GM18909 (cell line): ENCODE data around the gene SKP1.

Experiments used
- ATAC-seq: cut with Tn5 transposase; IDR thresholded peaks from one replicate; pipeline ENCODE4 v1.9.1; 2021; ENCODE audit warnings: mild to moderate bottlenecking; ENCODE audit not compliant: unreplicated experiment, poor library complexity

SKP1 gene

DNA sequence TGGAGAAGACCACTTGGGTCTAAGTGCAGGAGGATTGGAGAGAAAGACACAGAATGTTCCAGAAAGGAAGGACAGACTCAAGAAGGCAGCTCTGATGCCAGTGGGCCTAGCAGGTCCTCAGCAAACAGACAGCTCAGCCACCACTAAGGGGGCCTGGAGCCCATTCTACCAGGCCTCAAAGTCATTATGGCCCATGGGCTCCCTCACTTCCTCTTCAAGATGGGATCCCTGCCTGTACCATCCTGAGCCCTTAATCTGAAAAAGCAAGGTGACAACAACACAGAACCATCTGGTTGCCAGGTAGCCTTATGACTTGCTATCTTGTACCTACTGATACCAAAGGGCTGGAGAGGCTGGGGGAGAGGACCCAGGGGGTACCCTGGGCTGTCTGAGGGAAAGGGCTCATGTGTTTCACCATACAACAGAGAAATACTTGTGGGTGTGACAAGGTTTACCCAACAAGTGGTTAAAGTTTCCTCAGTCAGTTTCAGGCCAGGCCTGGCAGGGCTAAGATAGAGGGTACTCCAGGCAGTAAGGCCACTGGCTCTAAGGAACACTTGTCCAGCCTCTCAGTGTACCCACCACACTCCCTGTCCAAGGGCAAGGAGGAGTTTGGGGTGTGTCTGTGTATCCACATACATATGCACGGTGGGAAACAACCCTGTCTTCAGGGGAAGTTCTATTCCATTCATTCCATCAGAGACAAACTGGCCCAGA is 31.6 kb downstream of the SKP1 start:
- no peak for ATAC-seq

DNA sequence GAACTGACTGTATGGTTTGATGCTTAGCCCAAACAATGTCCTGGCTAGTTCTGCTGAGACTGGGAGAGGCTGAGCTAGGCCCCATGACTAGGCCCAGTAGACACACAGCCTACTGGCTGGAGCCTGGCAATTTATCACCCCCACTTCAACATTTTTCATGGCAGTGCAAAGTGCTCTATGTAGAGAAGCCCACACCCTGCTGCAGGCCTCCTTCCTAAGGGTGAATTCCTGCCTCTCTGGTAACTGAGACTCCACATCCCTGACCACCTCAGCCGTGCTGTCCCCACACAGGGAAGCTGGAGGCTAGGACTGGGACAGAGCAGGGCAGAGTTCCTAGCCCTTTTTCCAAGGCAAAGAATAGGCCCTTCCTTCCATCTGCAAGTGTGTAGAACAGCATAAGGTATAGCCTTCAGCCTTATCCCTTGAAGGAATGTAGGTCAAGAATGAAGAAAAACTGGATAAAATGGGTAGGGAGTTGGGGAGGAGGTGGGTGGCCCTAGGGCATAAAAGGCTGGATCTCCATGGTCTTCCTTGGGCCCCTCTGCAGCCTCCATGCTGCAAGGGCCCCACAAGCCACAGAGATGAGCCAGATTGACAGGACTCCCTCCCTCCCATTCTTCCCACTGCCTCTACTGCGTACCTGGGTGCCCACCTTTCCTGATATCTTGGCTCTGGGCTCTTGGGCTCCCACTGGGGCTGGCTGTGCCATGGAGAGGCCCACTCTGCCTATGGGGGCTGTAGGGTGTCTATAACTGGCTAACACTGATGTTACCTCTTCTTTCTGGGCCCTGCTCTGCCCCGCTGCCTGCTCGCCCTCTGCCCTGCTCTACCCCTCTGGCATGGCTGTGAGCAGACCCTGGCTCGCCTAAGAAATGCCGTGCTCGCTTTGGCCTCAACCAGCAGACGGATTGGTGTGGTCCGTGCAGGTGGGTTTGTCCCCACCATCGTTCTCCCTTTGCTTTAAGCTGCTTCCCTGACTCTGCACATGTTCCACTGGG is 32.5 kb downstream of the SKP1 start:
- no peak for ATAC-seq

DNA sequence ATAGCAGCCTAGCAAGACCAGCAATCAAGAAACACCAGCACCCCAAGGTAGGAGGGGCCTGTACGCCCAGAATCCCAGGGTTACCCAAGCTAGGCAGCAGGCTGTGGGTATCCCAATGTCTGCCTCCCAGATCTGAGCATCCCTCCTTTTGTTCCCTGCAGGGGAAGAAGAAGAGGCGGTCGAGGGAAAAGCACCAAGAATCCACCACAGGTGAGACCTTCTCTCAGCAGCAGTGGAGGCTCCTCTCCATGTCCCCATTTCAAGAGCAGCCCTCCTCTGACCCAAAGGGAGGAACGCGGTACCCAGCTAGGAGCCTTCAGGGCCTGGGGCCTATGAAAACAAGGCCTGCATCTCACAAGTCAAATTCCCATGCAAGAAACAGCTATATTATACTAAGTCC is 33.3 kb downstream of the SKP1 start:
- ATAC-seq: no peak

DNA sequence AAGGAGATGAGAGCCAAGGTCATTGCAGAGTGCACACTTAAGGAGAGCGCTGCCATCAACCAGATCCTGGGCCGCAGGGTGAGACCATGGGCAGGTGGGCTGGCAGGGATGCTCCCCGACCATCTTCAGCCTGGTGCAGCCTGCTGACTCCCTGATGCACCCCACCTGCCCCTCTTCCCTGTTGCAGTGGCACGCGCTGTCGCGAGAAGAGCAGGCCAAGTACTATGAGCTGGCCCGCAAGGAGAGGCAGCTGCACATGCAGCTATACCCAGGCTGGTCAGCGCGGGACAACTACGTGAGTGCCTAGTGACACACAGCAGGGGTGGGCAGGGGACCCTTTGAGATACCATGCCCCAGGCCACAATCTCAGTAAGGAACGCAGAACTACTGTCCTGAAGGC is 33.9 kb downstream of the SKP1 start:
- no peak for ATAC-seq

DNA sequence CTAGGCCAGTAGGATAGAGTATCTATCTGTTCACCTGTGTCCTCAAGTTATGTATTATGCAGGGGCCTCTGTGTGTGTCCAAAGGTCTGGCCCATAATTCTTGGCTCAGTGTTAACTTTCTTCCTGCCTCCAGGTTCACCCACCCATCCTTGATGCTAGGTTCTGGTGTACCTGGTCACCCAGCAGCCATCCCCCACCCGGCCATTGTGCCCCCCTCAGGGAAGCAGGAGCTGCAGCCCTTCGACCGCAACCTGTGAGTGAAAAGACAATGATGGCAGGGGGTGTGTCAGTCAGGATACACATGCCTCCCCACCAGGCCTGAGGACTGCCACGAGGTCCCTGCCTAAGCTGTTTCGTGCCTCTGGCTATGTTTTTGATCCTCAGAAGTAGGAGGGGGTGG is 34.7 kb downstream of the SKP1 start:
- no peak for ATAC-seq

DNA sequence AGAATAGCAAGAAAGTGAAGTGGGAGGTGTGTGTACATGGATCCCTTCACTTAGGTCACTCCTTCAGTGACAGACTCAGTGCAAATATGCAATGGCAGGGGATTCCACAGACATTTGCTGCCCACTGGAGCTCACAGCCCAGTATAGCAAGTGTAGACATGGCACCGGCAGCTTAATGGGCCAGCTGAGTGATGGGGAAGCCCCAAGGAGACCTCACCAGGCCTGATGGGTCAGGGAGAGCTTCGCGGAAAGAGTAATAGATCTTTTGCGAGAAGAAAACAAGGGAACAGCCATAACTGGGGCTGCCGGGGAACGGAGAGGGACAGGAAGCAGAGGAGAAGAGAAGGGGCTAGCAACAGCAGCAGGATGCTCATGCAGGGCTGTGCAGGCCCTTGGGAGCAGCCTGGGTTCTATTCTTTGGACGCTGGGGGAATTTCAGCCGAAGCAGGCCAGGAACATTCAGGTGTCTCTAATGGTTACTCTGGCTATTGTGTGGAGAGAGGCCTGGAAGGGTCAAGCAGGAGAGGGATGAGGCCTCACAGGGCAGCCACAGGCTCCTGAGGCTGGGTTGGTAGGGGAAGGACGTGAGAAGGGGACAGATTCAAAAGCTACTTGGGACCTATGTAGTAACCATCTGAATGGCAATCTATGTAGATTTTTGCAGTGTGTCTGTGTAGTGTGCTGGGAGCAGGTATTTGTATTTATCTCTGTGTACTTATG is 35.3 kb downstream of the SKP1 start:
- ATAC-seq: no peak

DNA sequence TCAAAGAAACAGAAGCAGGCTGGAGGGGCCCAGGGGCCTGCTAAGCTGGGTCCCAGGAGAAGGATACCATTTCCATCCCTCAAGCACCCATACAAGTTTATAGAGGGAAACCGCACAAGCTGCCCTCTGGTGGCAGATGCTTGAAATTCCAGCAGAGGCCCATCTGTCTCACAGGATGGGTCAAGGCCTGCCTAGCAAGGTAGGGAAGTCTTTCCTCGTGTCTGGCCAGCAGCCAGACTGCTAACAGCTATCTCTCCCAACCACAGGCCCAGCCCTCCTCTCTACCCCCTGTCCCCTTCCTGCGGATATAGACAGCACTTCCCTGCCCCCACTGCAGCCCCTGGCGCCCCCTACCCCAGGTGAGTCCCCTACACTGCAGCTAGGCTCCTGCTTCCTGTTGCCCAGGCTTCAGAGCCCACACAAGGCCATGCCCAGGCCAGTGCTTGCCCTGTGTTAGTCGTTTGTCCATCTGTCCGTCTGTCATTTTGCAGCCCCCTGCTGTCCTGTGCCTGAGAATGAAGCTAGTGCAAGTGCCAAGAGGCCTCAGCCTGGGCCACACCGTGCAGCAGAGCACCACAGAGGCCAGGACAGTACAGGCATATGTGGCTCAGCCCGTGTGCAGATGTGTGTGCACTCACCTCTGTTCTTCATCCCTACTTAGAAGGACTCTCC is 36.1 kb downstream of the SKP1 start:
- ATAC-seq: peak; percentile 58

DNA sequence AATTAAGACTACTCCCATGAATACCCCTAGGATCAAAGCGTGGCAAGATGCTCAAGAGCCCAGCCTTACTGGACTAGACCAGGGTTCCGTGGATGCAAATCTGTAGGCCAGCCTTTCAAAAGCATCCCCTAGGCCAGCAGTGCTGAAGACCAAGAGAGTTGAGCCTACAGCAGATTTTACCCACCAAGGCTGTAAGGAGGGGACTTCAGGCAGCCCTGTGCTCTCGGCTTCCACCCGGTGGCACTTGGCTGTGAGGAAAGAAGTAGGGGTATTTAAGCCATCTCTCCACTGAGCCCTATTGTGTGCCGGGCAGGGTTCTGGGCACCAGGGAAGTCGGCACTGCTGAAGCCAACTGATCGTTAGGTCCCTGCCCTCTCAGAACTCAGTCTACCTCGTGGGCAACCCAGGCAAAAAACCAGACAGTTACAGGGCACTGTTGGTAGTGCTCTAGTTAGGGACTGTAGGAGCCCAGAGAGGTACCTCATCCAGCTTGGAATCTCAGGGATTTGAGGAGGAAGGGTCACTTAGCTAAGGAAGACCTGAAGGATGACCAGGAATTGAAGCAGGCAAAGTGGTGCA is 36.8 kb downstream of the SKP1 start:
- no peak for ATAC-seq

DNA sequence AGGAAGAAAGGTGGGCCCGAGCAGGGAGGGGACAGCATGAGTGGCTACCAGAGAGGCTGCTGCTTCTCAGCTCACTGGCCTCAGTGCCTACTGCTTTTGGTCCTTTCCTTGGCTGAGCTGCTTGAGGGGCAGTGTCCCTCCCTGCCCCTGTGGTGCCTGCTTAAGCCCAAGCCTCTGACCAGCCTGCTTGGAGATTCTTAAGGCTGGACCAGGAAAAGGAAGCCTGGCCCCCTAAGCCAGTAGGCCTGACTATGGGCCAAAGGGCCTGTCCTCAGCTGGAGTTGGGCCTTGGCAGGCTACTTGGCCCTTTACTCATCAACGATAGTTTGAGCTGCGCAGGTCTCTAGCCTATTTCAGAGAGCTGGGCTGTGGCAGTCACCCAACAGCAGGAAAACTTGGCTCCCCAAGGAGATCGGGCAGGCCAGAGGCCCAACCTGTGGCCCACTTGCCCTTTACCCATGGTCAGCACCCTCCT is 37.3 kb downstream of the SKP1 start:
- ATAC-seq: no peak

DNA sequence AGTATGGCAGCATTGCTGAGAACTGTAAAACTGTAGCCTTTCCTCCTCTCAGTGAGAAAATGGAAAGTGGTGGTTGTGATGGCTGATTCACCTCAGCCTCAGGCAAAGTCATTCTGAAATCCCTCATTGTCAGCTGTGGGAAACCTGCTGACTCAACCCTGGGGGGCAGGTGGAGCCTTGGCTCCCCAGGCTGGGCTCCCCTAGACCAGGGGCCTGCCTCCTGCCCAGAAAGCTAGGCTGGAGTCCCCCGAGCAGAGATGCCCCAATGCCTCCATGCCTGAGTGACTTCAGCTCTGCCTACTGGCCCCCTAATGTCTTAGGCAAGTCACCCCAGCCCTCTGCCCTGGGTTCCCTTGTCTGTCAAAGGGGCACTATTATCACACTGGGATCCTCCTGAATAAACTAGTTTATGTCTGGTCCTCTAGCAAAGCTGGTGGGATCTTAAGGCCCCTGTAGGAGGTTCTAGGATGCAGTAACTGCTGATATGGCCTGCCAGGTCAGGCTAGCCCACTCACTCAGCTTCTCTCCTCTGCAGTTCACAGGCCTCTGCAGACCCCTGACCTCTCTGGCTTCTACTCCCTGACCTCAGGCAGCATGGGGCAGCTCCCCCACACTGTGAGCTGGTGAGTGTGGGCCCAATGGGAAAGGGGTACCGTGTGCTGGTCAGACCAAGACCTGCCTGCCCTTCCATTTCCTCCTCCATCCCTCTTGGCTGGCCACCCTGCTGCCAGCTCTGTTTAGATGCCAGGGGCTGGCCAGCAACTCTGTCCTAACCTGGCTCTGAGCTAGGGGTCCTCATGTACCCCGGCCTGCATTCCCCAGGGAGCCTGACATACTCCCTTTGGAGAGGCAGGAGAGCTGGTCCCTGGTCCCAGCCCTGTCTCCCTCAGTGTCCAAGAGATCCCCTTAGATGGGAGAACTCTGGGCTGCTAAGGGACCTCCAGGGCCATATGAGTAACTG is 38.1 kb downstream of the SKP1 start:
- peak; percentile 74 for ATAC-seq

DNA sequence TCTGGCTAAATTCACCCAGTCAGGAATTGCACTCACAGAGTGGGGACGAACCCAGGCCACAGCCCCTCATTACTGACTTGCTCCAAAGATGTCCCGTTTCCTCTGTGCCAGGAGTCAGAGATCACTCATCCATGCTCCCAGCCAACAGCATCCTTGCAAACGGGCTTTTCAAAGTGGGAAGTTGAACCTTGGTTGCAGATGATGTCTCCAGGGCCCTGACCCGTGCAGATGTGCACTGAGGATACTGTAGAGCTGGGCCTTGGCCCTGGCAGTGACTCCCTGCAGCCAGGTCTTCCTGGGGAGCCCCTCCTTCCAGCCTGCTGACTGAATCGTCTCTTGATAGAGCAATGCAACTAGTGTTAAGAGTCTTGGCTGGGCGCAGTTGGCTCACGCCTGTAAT is 40.0 kb downstream of the SKP1 start:
- ATAC-seq: no peak

DNA sequence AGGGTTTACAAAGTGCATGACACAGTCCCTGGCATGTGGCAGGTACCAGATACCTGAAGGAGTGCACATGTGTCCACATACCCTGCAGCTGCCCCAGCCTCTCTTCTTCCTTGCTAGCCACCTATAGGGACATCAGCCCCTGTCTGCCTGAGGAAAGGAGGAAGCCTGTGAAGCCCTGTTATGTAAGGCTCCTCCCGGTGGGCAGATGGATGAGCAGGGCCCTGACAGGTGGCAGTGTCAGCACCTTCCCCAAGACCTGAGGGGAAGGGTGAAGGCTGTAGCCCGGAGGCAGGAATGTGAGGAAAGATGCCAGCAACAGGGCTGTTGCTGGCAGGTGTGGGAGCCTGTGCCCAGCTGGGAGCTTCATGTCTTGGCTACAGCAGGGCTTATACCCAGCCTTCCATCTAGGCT is 40.5 kb downstream of the SKP1 start:
- ATAC-seq: no peak

DNA sequence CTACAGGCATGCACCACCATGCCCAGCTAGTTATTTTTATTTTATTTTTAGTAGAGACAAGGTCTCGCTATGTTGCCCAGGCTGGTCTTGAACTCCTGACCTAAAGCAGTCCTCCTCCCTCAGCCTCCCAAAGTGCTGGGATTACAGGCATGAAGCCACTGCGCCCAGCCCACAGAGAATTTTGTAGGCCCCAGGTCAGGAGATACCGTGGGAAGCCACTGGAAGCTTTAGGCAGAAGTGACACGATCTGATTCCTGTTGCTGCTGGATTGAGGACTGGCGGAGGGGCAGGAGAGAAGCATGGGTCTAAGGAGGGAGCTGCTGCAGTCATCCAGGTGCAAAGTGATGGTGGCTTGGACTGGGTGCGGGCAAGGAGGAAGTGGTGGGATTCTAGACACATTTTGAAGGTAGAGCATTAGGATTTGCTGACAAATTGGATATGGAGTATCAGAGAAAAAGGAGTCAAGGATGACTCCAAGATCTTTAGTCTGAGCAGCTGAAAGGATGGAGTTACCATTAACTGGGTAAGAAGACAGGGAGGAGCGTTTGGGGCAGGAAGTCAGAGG is 41.6 kb downstream of the SKP1 start:
- ATAC-seq: no peak

DNA sequence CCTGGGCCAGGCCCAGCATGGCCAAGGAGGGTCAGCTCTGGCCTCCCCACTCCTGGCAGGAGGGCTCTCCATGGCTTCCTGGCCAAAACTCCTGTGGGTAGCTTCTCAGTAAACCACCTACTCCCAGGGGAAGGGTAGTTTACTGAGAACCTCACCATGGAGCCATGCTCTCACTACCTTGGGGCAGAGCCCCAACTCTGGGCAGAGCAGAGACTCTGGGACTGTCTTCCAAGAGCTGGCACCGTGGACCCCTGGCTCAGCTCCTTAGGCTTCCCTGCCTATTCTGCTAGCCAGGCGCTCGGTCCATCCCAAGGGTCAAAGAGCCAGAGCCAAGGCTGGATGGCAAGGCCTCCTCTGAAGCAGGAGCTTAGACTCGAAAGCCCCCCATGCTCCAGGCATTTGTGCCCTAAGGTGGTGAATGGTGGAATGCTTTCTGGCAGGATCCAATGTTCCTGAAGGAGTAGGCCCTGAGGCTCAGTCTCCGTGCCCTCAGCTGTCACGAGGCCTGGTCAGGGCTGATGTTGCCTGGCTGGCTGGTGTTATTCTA is 42.7 kb downstream of the SKP1 start:
- no peak for ATAC-seq

DNA sequence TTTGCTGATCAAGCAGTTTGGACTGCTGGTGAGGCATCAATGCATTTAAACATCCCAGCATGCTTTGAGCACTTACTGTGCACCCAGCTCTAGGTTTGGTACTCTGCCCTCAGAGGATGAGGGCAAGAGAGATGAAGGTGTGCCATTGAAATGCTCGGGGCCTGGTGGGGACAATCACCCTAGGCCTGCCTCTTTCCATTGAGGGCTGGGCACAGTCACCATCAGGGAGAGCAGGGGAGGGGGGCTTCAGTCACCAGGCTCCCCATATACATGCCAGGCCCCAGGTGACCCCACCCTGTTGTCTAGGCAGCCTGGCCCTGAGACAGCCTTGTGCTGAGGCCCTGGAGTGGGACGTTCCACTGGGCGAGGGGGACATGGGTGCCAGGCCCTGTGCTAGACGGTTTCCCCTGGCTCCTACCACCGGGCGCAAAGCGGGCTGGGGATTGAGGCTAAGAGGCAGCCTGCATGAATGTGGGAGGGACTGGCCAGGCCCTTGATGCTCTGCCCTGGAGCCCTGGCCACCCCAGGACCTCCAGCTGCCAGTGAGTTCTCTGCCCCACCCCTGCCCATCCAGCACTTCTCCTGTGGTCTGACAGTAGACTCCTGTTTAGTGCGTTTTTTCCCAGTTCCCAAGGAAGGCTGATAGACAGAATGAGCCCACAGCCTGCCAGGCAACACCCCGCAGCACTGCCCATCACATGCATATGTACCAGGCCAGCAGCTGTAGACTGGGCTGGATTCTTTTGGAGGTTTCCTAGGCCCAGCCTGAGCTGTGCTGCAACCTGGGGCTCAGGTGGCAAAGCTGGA is 43.4 kb downstream of the SKP1 start:
- ATAC-seq: no peak

DNA sequence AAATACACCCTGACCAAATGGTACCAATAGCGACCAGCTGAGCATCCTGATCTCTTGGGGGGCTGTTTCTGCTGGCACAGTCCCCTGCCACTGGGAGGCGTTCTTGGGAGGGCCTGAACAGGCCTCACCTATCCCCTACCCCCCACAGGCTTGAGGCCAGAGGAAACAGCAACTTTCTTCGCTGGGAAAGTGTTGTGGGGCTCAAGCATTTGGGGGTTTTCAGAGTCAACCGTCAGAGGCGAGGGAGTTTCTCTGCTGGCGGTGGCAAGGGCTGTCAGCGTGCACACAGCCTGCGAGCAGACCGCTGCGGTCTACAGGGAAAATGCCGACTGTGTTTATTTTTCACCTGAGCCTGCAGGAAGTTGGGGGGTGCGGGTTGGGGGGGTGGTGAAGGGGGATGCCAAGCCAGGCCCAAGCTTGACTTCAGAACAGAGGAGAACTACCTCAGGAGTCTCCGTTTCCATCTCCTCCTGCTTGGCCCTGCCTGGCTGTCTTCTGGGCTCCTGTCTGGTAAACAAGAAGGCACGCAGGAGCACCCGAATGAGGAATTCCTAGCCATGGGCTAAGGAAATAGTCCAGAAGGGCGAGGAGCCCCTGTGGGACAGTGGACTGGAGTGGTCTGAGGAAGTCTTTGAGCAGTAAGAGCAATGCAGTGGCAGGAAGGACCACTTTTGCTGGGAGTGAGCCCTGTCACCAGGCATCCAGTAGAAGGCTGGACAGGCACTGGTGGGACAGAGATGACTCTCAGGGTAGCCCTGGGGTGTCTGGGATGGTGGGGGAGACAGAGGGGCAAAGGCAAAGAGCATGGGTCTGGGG is 44.2 kb downstream of the SKP1 start:
- ATAC-seq: peak; percentile 70
